ENCODE measurements around the gene GPR25.
A peak's percentile ranks its signal among the peaks of the same experiment; 100 is the strongest.

GPR25 gene

GRCh38 chr1:200873671-200874397 lies 1.1 kb downstream of the GPR25 start:
- no peak for DNase-seq

- no peak for DNase-seq
Observed at GRCh38 chr1:200874694-200875093, 1.9 kb downstream of the GPR25 start.

GRCh38 chr1:200875416-200875815 lies 2.6 kb downstream of the GPR25 start:
- DNase-seq, result no peak

GRCh38 chr1:200877010-200877409 lies 4.2 kb downstream of the GPR25 start:
- DNase-seq, result no peak

- DNase-seq, result peak in 1 of 5 donors; percentile 79
Observed at GRCh38 chr1:200877839-200878551, 5.2 kb downstream of the GPR25 start.

- no peak for DNase-seq
Observed at GRCh38 chr1:200880212-200880611, 7.4 kb downstream of the GPR25 start.

- no peak for DNase-seq
Observed at GRCh38 chr1:200883118-200883517, 10.3 kb downstream of the GPR25 start.

GRCh38 chr1:200885623-200886402 lies 13.0 kb downstream of the GPR25 start:
- DNase-seq, result no peak

- no peak for DNase-seq
Observed at GRCh38 chr1:200886594-200886993, 13.8 kb downstream of the GPR25 start.

GRCh38 chr1:200887036-200887435 lies 14.3 kb downstream of the GPR25 start:
- no peak for DNase-seq

GRCh38 chr1:200887772-200888348 lies 15.1 kb downstream of the GPR25 start:
- DNase-seq, result no peak

- DNase-seq, result peak; percentile 39 to 81 (median 53)
Observed at GRCh38 chr1:200888349-200888838, 15.6 kb downstream of the GPR25 start.

GRCh38 chr1:200889571-200889970 lies 16.8 kb downstream of the GPR25 start:
- peak in 1 of 5 donors; percentile 45 for DNase-seq

- DNase-seq, result no peak
Observed at GRCh38 chr1:200890027-200890426, 17.2 kb downstream of the GPR25 start.

GRCh38 chr1:200890818-200891773 lies 18.3 kb downstream of the GPR25 start:
- no peak for DNase-seq

GRCh38 chr1:200891774-200892157 lies 19.0 kb downstream of the GPR25 start:
- no peak for DNase-seq

- DNase-seq, result no peak
Observed at GRCh38 chr1:200892546-200892945, 19.8 kb downstream of the GPR25 start.

- DNase-seq, result no peak
Observed at GRCh38 chr1:200892958-200893357, 20.2 kb downstream of the GPR25 start.

- no peak for DNase-seq
Observed at GRCh38 chr1:200893411-200893901, 20.7 kb downstream of the GPR25 start.

- no peak for DNase-seq
Observed at GRCh38 chr1:200894712-200895442, 22.1 kb downstream of the GPR25 start, which contains the start of gene INAVA. Gene INAVA (plus strand): TSS chr1:200894900. CDS start chr1:200898401, 3,501 bp downstream.

- DNase-seq, result no peak
Observed at GRCh38 chr1:200895443-200895789, 22.6 kb downstream of the GPR25 start.

Measured in T-helper 1 cell (primary cell).